Measurements from ENCODE around the gene IFT43.

Gene IFT43

GRCh38 chr14:75946785-75947184 is 38.8 kb upstream of the IFT43 start:
- Histone ChIP-seq H3K36me3 (ENCODE audit: insufficient read depth) (no peaks in the 10 kb centered on the region), H4K20me1 (ENCODE audit: insufficient read depth) (no peaks in the 10 kb centered on the region)

GRCh38 chr14:75952489-75952888 is 33.1 kb upstream of the IFT43 start:
- no peak for TF ChIP-seq CTCF (conservative IDR thresholded peaks at IDR 0.05; ENCODE audit: low read depth, low read length)
- Histone ChIP-seq H3K4me1 (ENCODE audit: low read depth, poor library complexity, severe bottlenecking) (no peaks in the 10 kb centered on the region), H3K4me3 (IDR thresholded peaks at IDR 0.05; ENCODE audit: insufficient read depth, low read depth, low read length) (no peak overlapping the region), H3K27me3 (ENCODE audit: insufficient read depth, low read depth) (no peaks in the 10 kb centered on the region), H3K27ac (no peak overlapping the region), H2AFZ (ENCODE audit: low read depth) (no peak overlapping the region), H3K79me2 (ENCODE audit: insufficient read depth, low read depth) (no peaks in the 10 kb centered on the region), H4K20me1 (ENCODE audit: insufficient read depth) (no peaks in the 10 kb centered on the region), H3K4me2 (no peak overlapping the region), H3K9ac (no peak overlapping the region), H3K36me3 (ENCODE audit: insufficient read depth) (no peaks in the 10 kb centered on the region)

More at GRCh38 chr14:75946785-75947184, 38.8 kb upstream of the IFT43 start:
- no peak overlapping the region for H3K27ac ChIP-seq
- no peak overlapping the region for H3K4me3 ChIP-seq (IDR thresholded peaks at IDR 0.05; ENCODE audit: insufficient read depth, low read depth, low read length)
- no peaks in the 10 kb centered on the region for H3K79me2 ChIP-seq (ENCODE audit: insufficient read depth, low read depth)
- no peak for TF ChIP-seq CTCF (conservative IDR thresholded peaks at IDR 0.05; ENCODE audit: low read depth, low read length)
- no peak overlapping the region for H3K9ac ChIP-seq
- H3K4me2 ChIP-seq, result no peak overlapping the region
- no peaks in the 10 kb centered on the region for H3K27me3 ChIP-seq (ENCODE audit: insufficient read depth, low read depth)
- H2AFZ ChIP-seq (ENCODE audit: low read depth), result no peak overlapping the region
- H3K4me1 ChIP-seq (ENCODE audit: low read depth, poor library complexity, severe bottlenecking), result no peaks in the 10 kb centered on the region

- Histone ChIP-seq H3K27me3 (ENCODE audit: insufficient read depth, low read depth) (no peaks in the 10 kb centered on the region), H3K9ac (no peak overlapping the region), H2AFZ (ENCODE audit: low read depth) (no peak overlapping the region), H3K4me1 (ENCODE audit: low read depth, poor library complexity, severe bottlenecking) (no peaks in the 10 kb centered on the region), H3K4me3 (IDR thresholded peaks at IDR 0.05; ENCODE audit: insufficient read depth, low read depth, low read length) (no peak overlapping the region), H3K4me2 (no peak overlapping the region), H3K36me3 (ENCODE audit: insufficient read depth) (no peaks in the 10 kb centered on the region), H3K79me2 (ENCODE audit: insufficient read depth, low read depth) (no peaks in the 10 kb centered on the region), H3K27ac (no peak overlapping the region), H4K20me1 (ENCODE audit: insufficient read depth) (no peaks in the 10 kb centered on the region)
- TF ChIP-seq CTCF (conservative IDR thresholded peaks at IDR 0.05; ENCODE audit: low read depth, low read length), result no peak
Observed at GRCh38 chr14:75959031-75959430, 26.5 kb upstream of the IFT43 start.

DNA sequence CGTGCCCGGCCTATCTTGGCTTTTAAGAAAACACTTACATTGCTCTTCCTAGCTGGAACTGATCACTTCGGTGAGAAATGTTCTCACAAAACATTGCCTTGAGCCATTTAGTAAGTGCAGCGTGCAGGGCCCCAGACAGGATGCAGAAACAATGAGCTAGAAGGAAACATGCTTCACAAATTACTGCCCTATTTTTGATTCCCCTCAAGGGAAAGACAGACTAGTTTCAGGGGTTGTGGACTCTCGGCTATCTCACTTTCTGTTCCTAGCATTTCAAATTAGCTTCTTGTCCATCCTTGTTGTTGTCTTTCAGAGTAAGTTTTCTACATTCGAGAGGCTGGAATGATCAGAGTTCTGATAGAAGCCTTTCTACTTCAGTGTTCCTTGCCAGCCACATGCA is 25.3 kb upstream of the IFT43 start:
- no peak for TF ChIP-seq CTCF (conservative IDR thresholded peaks at IDR 0.05; ENCODE audit: low read depth, low read length)
- Histone ChIP-seq H3K4me2 (no peak overlapping the region), H3K4me1 (ENCODE audit: low read depth, poor library complexity, severe bottlenecking) (no peaks in the 10 kb centered on the region), H3K36me3 (ENCODE audit: insufficient read depth) (no peaks in the 10 kb centered on the region), H4K20me1 (ENCODE audit: insufficient read depth) (no peaks in the 10 kb centered on the region), H3K27ac (no peak overlapping the region), H3K79me2 (ENCODE audit: insufficient read depth, low read depth) (no peaks in the 10 kb centered on the region), H3K9ac (no peak overlapping the region), H3K4me3 (IDR thresholded peaks at IDR 0.05; ENCODE audit: insufficient read depth, low read depth, low read length) (no peak overlapping the region), H2AFZ (ENCODE audit: low read depth) (no peak overlapping the region), H3K27me3 (ENCODE audit: insufficient read depth, low read depth) (no peaks in the 10 kb centered on the region)

Measured in KMS-11 (cell line).